ENCODE data around the gene GALNT13. TPM values are rescaled to one million over a fixed set of nuclear protein-coding genes. Genes with fewer than 3 reads are reported as not detected.

GALNT13 gene
- total and polyA plus RNA-seq, 4 donors: not detected

DNA sequence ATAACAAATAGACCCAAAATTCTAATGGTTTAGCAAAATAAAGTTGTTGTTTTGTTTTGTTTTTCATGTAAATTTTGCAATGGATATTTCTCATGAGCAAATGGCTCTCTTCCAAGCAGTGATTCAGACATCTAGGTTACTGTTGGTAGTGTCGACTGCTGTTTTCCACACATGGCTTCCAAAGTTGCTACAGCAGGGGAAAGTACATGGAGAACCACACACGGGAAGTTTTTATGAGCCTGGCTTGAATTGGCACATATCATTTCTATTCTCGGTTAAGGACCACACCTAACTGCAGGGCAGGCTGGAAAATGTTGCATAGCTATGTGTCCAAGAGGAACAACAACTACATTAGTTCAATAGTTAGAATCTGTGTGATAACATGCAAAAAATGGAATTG is 262.1 kb downstream of the GALNT13 start:
- H3K36me3 ChIP-seq (ENCODE audit: control insufficient read depth in 4 of 4, insufficient read depth in 3 of 4, low read depth in 1 of 4, low read length in 3 of 4): no peaks in the 10 kb centered on the region
- TF ChIP-seq, protein P1, sequence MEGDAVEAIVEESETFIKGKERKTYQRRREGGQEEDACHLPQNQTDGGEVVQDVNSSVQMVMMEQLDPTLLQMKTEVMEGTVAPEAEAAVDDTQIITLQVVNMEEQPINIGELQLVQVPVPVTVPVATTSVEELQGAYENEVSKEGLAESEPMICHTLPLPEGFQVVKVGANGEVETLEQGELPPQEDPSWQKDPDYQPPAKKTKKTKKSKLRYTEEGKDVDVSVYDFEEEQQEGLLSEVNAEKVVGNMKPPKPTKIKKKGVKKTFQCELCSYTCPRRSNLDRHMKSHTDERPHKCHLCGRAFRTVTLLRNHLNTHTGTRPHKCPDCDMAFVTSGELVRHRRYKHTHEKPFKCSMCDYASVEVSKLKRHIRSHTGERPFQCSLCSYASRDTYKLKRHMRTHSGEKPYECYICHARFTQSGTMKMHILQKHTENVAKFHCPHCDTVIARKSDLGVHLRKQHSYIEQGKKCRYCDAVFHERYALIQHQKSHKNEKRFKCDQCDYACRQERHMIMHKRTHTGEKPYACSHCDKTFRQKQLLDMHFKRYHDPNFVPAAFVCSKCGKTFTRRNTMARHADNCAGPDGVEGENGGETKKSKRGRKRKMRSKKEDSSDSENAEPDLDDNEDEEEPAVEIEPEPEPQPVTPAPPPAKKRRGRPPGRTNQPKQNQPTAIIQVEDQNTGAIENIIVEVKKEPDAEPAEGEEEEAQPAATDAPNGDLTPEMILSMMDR (IDR thresholded peaks at IDR 0.05; ENCODE audit: low read depth, low read length, missing input control): no peak
- no peak for TF ChIP-seq NR2F2 (IDR thresholded peaks at IDR 0.05)
- TF ChIP-seq, protein P2, sequence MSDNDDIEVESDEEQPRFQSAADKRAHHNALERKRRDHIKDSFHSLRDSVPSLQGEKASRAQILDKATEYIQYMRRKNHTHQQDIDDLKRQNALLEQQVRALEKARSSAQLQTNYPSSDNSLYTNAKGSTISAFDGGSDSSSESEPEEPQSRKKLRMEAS (IDR thresholded peaks at IDR 0.05): no peak
- TF ChIP-seq RAD21 (IDR thresholded peaks at IDR 0.05): no peak
- no peak for TF ChIP-seq GABPA (IDR thresholded peaks at IDR 0.05 in 1 of 2, conservative IDR thresholded peaks at IDR 0.05 in 1 of 2)
- TF ChIP-seq EGR1 (IDR thresholded peaks at IDR 0.05; ENCODE audit: low read depth in 2 of 2): no peak
- TF ChIP-seq, protein P3, sequence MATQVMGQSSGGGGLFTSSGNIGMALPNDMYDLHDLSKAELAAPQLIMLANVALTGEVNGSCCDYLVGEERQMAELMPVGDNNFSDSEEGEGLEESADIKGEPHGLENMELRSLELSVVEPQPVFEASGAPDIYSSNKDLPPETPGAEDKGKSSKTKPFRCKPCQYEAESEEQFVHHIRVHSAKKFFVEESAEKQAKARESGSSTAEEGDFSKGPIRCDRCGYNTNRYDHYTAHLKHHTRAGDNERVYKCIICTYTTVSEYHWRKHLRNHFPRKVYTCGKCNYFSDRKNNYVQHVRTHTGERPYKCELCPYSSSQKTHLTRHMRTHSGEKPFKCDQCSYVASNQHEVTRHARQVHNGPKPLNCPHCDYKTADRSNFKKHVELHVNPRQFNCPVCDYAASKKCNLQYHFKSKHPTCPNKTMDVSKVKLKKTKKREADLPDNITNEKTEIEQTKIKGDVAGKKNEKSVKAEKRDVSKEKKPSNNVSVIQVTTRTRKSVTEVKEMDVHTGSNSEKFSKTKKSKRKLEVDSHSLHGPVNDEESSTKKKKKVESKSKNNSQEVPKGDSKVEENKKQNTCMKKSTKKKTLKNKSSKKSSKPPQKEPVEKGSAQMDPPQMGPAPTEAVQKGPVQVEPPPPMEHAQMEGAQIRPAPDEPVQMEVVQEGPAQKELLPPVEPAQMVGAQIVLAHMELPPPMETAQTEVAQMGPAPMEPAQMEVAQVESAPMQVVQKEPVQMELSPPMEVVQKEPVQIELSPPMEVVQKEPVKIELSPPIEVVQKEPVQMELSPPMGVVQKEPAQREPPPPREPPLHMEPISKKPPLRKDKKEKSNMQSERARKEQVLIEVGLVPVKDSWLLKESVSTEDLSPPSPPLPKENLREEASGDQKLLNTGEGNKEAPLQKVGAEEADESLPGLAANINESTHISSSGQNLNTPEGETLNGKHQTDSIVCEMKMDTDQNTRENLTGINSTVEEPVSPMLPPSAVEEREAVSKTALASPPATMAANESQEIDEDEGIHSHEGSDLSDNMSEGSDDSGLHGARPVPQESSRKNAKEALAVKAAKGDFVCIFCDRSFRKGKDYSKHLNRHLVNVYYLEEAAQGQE (IDR thresholded peaks at IDR 0.05): no peak
- no peak for TF ChIP-seq FOXA2 (IDR thresholded peaks at IDR 0.05)
- TF ChIP-seq SP1 (IDR thresholded peaks at IDR 0.05): no peak
- TF ChIP-seq, protein P4, sequence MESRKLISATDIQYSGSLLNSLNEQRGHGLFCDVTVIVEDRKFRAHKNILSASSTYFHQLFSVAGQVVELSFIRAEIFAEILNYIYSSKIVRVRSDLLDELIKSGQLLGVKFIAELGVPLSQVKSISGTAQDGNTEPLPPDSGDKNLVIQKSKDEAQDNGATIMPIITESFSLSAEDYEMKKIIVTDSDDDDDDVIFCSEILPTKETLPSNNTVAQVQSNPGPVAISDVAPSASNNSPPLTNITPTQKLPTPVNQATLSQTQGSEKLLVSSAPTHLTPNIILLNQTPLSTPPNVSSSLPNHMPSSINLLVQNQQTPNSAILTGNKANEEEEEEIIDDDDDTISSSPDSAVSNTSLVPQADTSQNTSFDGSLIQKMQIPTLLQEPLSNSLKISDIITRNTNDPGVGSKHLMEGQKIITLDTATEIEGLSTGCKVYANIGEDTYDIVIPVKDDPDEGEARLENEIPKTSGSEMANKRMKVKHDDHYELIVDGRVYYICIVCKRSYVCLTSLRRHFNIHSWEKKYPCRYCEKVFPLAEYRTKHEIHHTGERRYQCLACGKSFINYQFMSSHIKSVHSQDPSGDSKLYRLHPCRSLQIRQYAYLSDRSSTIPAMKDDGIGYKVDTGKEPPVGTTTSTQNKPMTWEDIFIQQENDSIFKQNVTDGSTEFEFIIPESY (IDR thresholded peaks at IDR 0.05): no peak
- TF ChIP-seq HNF4A (conservative IDR thresholded peaks at IDR 0.05): no peak
- TF ChIP-seq FOXA1 (IDR thresholded peaks at IDR 0.05): no peak
- TF ChIP-seq JUND (IDR thresholded peaks at IDR 0.05): no peak
- TF ChIP-seq HNF4G (IDR thresholded peaks at IDR 0.05): no peak
- no peak overlapping the region for H3K27ac ChIP-seq (ENCODE audit: low read depth in 1 of 2, low read length in 2 of 2)
- no peak overlapping the region for H3K4me3 ChIP-seq (ENCODE audit: low read depth in 1 of 3, low read length in 3 of 3)
- H3K4me1 ChIP-seq (ENCODE audit: control insufficient read depth in 4 of 4, insufficient read depth in 4 of 4, low read length in 3 of 4): no peaks in the 10 kb centered on the region
- H3K9me3 ChIP-seq (ENCODE audit: control insufficient read depth in 4 of 4, low read length in 3 of 4): no peaks in the 10 kb centered on the region
- WGBS: 75% methylated on average over 3 of the region's 3 CpGs
- DNase-seq (ENCODE audit: low spot score): no peak
- no peak overlapping the region for H3K9ac ChIP-seq (ENCODE audit: low read depth in 1 of 2, low read length in 2 of 2)
- H3K27me3 ChIP-seq (ENCODE audit: control insufficient read depth in 4 of 4, insufficient read depth in 4 of 4, low read length in 3 of 4): no peaks in the 10 kb centered on the region

DNA sequence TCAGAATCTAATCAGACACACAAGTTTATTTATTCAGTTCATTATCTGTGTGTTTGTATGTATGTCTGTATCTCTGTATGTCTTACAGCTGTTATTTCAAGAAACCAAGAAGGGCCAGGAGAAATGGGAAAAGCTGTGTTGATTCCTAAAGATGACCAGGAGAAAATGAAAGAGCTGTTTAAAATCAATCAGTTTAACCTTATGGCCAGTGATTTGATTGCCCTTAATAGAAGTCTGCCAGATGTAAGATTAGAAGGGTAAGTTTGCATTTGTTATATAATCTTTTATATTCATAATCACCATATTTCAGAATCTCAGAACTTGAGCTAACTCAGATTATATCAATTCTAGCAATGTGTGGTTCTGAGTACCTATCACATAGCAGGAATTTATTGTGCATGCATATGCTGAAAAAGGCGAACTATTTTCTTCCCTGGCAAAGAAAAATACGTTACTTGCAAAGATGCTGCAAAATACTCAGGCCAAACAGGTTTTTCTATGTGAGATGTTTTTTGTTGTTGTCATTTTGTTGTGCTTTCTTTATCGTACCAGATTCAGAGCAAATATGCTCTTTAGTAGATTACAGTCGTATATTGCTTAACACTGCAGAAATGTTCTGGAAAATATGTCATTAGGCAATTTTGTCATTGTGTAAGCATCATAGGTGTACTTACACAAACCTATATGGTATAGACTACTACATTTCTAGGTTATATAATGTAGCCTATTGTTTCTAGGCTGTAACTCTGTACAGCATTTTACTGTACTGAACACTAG is 268.7 kb downstream of the GALNT13 start:
- Histone ChIP-seq H3K4me1 (ENCODE audit: control insufficient read depth in 4 of 4, insufficient read depth in 4 of 4, low read length in 3 of 4) (no peaks in the 10 kb centered on the region), H3K9ac (ENCODE audit: low read depth in 1 of 2, low read length in 2 of 2) (no peak overlapping the region), H3K4me3 (ENCODE audit: low read depth in 1 of 3, low read length in 3 of 3) (no peak overlapping the region), H3K36me3 (ENCODE audit: control insufficient read depth in 4 of 4, insufficient read depth in 3 of 4, low read depth in 1 of 4, low read length in 3 of 4) (no peaks in the 10 kb centered on the region), H3K9me3 (ENCODE audit: control insufficient read depth in 4 of 4, low read length in 3 of 4) (no peaks in the 10 kb centered on the region), H3K27me3 (ENCODE audit: control insufficient read depth in 4 of 4, insufficient read depth in 4 of 4, low read length in 3 of 4) (no peaks in the 10 kb centered on the region), H3K27ac (ENCODE audit: low read depth in 1 of 2, low read length in 2 of 2) (no peak overlapping the region)
- 69% methylated on average over 4 of the region's 4 CpGs for WGBS
- DNase-seq (ENCODE audit: low spot score): no peak
- TF ChIP-seq RXRA (IDR thresholded peaks at IDR 0.05) (no peak), HNF4A (conservative IDR thresholded peaks at IDR 0.05) (no peak), GABPA (IDR thresholded peaks at IDR 0.05 in 1 of 2, conservative IDR thresholded peaks at IDR 0.05 in 1 of 2) (no peak), FOXA1 (IDR thresholded peaks at IDR 0.05) (no peak), EGR1 (IDR thresholded peaks at IDR 0.05; ENCODE audit: low read depth in 2 of 2) (no peak), HNF4G (IDR thresholded peaks at IDR 0.05) (no peak), NR2F2 (IDR thresholded peaks at IDR 0.05) (no peak), SP1 (IDR thresholded peaks at IDR 0.05) (no peak), RAD21 (IDR thresholded peaks at IDR 0.05) (no peak), FOXA2 (IDR thresholded peaks at IDR 0.05) (no peak)
- TF ChIP-seq, protein P5, sequence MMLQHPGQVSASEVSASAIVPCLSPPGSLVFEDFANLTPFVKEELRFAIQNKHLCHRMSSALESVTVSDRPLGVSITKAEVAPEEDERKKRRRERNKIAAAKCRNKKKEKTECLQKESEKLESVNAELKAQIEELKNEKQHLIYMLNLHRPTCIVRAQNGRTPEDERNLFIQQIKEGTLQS (IDR thresholded peaks at IDR 0.05): no peak
- TF ChIP-seq, protein P3 (IDR thresholded peaks at IDR 0.05): no peak
- TF ChIP-seq, protein P4 (IDR thresholded peaks at IDR 0.05): no peak

All from liver (tissue), 9 donors.